ENCODE measurements around the gene ALPK1.
"Not testable (repeated sequence)": the region's sequence is repeated elsewhere in the genome, so short reads cannot be mapped to it uniquely, and the experiment has no call there.

The ALPK1 gene

GRCh38 chr4:112296949-112297880, at the start of gene ALPK1:
TSS of gene ALPK1 (plus strand) at chr4:112297369.
- no peak for DNase-seq

- no peak for DNase-seq
Observed at GRCh38 chr4:112251019-112251643, 46.0 kb upstream of the ALPK1 start.

DNA sequence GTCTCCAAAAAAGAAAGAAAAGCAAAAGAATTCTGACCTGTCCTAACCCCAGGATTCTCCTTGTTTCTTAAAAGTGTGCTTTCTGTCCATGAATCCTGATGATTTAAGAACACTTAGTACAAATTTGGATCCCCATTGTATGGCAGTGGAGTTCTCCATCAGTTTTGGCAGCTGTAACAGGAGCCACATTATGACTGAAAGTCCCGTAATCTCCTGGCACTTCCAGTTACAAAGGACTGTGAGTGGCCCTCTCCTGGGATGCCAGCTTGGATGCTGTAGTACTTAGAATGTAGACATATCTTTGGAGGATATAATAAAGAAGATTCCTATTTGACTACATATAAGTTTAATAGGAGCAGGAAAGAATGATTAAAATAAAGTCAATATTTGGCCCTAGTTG, 44.9 kb upstream of the ALPK1 start:
- DNase-seq = no peak

- no peak for DNase-seq
Observed at GRCh38 chr4:112253382-112254000, 43.7 kb upstream of the ALPK1 start.

GRCh38 chr4:112257098-112257497, 40.1 kb upstream of the ALPK1 start:
- DNase-seq = no peak

DNA sequence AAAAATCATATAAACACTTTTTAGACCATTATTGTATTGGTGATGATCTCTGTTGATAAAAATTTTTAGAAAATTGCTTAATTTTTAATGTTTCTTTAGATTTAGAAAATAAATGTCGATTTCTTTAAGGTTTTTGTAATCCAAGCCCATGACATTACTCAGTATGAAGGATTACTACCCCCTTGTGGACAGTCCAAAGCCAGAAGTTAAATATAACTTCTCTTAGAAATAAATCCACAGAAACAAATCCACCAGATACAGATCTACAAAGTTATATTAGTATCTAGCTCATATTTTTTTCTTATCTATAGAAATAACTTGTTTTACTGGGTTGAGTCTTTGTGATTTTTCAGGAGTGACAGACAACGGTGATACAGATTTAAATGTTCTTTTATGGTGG, 30.3 kb upstream of the ALPK1 start:
- DNase-seq = no peak

DNA sequence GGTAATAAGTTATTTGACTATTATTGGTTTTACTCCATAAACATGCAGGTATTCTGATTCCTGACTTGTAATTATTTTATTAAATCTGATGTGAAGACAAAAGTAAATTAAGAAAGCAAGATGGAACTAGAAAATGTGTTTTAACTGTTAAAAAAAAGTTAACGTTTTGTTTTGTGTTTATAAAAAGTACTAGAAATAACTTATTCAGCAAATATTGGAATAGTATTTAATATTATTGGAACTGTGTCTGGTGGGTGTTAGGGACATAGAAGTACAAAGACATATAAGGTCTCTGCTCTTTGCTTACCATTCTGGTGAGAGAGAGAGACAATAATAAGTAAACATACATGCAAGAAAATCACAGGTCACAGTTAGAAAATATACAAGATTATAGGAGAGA, 27.1 kb upstream of the ALPK1 start:
- DNase-seq = no peak

GRCh38 chr4:112270640-112271421, 26.3 kb upstream of the ALPK1 start:
- DNase-seq = no peak

- DNase-seq = no peak
Observed at GRCh38 chr4:112272292-112272691, 24.9 kb upstream of the ALPK1 start.

- no peak for DNase-seq
Observed at GRCh38 chr4:112274959-112275358, 22.2 kb upstream of the ALPK1 start.

DNA sequence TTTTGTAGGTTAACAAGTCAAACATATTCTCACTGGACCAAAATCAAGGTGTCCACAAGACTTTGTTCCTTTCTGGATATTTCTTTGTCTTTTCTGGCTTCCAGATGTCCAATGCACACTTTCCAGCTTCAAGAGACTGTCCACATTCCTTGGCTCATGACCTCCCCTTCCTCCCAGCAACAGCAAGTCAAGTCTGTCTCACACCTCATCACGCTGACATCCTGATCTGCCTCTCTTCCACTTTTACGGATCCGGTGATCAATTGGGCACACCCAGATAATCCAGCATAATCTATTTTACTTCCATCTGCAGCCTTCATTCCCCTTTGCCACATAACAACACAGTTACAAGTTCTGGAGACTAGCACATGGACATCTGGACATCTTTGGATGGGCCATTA, 21.1 kb upstream of the ALPK1 start:
- no peak for DNase-seq

DNA sequence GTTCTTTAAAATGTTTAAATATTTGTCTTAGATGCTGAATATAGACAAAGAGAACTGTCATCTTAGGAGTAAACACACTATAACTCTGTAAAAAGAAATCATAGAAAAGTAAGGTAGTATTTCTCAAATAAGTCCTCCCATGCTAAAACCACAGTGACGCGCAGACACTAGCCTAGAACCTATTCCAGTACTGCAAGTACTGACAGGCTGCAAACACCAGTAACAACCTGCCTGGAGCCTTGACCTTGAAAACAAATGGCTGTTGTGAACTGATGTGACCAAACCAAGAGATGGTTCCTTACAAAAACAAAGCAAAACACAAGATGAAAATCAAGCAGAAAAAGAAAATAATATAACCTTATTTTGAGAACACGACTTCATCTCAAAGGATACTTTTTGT, 19.9 kb upstream of the ALPK1 start:
- no peak for DNase-seq

GRCh38 chr4:112277705-112278448, 19.3 kb upstream of the ALPK1 start:
- no peak for DNase-seq

DNA sequence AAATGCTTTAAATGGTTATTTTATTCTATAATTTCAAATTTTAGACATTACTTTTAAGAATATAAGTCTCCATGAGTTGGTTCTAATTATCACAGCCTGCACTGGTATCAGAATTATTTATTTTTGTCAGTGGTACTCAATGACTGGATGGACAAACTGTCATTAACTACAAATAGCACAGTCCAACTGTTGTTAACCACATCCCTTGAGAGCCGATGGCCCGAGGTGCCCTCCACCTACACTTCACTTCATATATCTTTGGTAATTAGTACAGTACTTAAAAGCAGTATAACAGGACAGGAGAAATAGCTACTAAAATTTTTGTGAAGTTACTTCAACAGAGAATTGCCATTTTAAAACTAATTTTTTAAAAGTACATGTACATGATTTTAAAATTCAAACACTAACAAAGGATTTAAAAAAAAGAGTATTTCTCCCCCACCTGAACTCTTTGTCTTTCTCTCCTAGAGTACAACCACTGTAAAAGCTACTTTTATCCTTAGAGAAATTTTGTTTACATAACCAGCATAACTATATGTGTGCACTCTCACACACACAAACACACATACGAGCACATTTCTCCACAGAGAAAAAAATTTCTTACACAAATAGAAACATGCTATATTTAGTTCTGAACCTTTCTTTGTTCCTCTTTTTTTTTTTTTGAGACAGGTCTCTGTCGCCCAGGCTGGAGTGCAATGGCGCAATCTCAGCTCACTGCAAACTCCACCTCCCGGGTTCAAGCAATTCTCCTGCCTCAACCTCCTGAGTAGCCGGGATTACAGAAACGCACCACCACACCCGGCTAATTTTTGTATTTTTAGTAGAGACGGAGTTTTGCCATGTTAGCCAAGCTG, 17.9 kb upstream of the ALPK1 start:
- no peak for DNase-seq

DNA sequence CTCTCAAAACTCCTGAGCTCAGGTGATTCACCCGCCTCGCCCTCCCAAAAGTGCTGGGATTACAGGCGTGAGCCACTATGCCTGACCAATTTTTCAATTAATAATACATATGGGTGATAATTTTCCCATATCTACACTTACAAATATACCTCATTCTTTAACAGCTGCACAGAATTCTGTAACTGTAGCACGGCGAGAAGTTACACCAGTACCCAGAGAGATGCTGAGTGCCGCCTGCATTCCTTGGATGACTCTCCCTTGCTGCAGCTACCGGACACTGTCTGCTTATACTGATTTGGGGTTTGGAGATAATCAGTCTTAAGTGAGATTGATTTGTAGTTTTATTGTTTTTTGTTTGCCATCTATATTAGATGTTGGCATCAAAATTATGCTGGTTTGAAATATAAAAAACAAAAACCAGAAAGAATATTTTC, 17.3 kb upstream of the ALPK1 start:
- DNase-seq = no peak

- no peak for DNase-seq
Observed at GRCh38 chr4:112280386-112281056, 16.6 kb upstream of the ALPK1 start.

DNA sequence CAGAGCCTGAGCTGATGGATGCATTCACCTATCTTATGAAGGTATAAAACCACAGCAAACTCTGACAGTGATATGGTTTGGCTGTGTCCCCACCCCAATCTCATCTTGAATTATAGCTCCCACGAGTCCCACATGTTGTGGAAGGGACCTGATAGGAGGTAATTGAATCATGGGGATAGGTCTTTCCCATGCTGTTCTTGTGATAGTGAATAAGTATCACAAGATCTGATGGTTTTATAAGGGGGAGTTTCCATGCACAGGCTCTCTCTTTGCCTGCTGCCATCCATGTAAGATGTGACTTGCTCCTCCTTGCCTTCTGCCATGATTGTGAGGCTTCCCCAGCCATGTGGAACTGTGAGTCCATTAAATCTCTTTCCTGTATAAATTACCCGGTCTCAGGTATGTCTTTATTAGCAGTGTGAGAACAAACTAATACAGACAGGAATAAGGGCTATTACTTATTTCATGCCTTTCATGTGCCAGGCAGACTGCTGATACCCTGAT, 15.2 kb upstream of the ALPK1 start:
- DNase-seq = not testable (repeated sequence)

- no peak for DNase-seq
Observed at GRCh38 chr4:112282860-112283667, 14.1 kb upstream of the ALPK1 start.

GRCh38 chr4:112284166-112284565, 13.0 kb upstream of the ALPK1 start:
- no peak for DNase-seq

Data from NCI-H146 (cell line).